ENCODE results near the gene TCN1.

DNA sequence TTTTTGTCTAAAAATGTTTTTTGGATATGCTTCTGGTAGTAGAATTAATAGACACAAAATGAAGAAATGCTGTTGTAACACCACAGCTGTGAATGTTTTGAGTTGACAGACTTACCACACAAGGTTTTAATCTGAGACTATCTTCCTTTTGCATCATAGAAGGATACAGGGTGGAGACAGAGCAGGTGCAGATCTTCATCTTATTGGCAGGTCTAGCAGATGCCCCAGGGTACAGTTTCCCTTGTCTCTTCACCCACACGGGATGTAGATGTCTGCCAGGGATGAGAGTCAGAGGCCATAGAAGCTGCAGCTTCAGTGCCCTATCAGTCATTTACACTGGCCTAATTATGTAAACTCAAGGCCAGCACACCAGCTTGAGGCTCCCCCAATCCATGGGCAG lies 13.3 kb upstream of the TCN1 start:
- TF ChIP-seq POLR2A (IDR thresholded peaks at IDR 0.05) (no peak), CTCF (IDR thresholded peaks at IDR 0.05) (no peak)

All from Peyer's patch (tissue), 4 donors.